NCI-H82 treated with DMSO at 0.1 percent for 48 hours (cell line): ENCODE results near the gene PUDP.
"Not testable (repeated sequence)": the region's sequence is repeated elsewhere in the genome, so short reads cannot be mapped to it uniquely, and the experiment has no call there.

Source experiments
- DNase-seq: peaks from one replicate; lab custom pipeline; 2025; ENCODE audit not compliant: unreplicated experiment; lab: John Stamatoyannopoulos, UW

The PUDP gene

GRCh38 chrX:7110821-7111276 lies 37.1 kb downstream of the PUDP start:
- peak; percentile 49 for DNase-seq

GRCh38 chrX:7109838-7110793 lies 37.8 kb downstream of the PUDP start:
- no peak for DNase-seq

- DNase-seq, result no peak
These were observed 38.9 kb downstream of the PUDP start for GRCh38 chrX:7109049-7109531.

GRCh38 chrX:7108030-7108429 lies 39.9 kb downstream of the PUDP start:
- DNase-seq, result no peak

DNA sequence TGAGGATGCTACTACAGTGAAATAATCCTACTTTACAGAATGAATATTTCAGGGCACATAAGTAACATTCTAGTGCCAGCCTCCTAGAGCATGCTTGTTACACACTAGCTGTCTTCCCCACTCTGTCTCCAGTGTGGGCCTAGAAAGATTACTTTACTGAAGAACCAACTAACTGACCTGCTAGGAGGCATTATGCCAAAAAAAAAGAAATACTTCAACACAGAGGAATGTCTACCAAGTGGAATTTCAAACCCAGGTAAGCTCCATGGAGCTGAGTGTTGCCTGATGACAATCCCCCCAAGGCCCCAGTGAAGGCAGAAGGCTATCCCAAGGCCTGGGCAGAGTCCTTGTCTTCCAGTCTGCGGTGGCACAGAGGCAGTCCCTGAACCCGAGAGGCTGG lies 41.3 kb downstream of the PUDP start:
- DNase-seq, result no peak

GRCh38 chrX:7102119-7102518 lies 45.8 kb downstream of the PUDP start:
- DNase-seq, result no peak

DNA sequence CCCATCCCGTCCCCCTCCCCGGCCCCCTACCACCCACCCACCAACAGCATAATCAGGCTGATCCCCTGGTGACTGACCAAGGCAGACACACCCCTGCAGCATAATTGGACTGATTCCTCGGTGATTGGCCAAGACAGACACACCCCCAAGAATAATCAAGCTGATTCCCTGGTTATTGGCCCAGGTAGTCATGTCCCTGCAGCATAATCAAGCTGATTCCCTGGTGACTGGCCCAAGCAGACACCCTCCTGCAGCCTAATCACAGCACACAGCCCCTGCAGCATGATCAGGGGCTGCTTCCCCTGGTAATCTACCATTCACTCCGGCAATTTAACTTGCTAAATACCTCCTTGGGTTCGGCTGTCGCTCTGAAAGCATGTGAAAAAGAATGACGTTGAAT lies 47.9 kb downstream of the PUDP start:
- no peak for DNase-seq

- DNase-seq, result not testable (repeated sequence)
These were observed 52.3 kb downstream of the PUDP start for GRCh38 chrX:7095657-7096056.

GRCh38 chrX:7093305-7093704 lies 54.6 kb downstream of the PUDP start:
- no peak for DNase-seq

- DNase-seq, result no peak
These were observed 55.4 kb downstream of the PUDP start for GRCh38 chrX:7092543-7092942.

- DNase-seq, result no peak
These were observed 56.0 kb downstream of the PUDP start for GRCh38 chrX:7091923-7092322.

- DNase-seq, result no peak
These were observed 57.3 kb downstream of the PUDP start for GRCh38 chrX:7090641-7091040.

DNA sequence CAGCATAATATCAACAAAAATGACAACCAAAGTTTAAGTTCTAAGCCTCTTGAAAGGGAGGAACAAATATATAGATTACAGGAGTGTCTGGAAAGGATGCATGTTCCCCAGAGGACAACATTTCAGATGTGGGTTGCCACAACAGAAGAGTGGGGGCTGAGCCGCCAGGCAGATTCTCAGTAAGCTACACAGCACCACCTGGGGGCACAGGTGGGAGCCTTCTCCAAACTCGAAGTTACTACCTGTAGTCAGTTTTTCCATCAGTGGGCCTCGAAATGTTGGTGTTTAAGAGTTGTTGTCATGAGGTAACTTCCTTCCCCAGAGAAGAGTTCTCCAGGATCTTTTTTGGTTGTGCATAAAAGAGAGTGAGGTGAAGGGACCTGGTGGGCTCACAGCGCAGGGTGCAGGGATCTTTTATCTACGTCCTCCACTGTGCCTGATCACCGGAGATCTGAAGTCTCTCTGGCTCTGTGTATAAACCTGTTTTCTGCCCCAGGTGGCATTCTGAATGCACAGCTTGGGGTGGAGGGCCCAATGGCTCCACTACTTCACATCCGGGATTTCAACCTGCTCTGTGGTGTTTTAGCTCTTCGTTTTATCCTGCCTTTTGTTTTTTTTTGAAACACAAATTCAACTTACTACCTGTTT lies 58.9 kb downstream of the PUDP start:
- DNase-seq, result no peak

- no peak for DNase-seq
These were observed 61.6 kb downstream of the PUDP start for GRCh38 chrX:7086384-7086783.

GRCh38 chrX:7085879-7086278 lies 62.1 kb downstream of the PUDP start:
- no peak for DNase-seq

DNA sequence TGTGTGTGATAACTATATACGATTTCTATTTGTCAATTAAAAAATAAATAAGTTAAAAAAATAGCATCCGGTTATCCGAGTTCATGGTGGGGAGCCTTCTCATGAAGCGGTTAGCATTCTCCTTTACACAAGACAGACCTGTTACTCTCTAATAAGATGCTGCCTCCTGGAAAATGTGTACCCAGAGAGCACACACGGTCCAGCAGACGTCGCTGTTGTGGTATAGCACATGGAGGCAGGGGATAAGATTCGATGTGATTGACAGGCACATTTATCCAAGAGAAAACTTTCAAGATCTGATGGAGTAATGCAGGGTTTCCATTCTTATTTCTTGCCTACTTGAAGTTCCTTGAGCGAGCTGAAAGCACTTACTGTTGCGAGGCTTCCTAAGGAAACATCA lies 63.1 kb downstream of the PUDP start:
- no peak for DNase-seq

DNA sequence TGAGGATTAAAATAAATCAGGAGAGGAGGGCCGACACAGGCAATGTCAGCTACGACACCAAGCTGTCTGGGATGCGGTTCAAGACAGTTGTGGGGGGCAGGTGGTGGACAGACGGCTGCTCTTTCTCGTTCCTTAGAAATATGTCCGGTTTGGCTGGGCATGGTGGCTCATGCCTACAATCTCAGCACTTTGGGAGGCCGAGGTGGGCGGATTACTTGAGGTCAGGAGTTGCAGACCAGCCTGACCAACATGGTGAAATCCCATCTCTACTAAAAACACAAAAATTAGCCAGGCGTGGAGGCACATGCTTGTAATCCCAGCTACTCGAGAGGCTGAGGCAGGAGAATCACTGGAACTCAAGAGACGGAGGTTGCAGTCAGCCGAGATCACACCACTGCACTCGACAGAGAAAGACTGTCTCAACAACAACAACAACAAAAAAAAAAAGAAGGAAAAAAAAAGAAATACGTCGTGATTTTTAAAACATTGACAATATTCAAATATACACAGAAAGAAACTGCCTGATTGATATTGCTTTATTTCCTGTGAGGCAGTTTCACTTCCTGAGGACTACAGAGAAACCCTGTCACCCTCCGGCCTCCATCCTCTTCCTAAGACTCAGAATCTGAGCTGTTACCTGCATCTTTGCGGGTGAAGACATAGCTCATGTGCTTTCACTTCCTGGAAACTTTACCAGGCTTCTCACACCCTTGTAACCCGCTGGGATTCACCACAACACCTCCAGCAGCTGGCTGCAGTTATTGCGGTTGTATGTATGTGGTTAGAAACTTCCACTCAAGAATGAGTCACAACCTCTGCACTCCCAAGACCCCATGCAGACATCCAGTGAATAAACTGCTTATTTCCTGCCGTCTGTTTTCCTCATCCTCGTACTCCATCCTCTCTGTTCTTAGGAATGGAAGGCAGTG lies 64.2 kb downstream of the PUDP start:
- DNase-seq, result no peak

DNA sequence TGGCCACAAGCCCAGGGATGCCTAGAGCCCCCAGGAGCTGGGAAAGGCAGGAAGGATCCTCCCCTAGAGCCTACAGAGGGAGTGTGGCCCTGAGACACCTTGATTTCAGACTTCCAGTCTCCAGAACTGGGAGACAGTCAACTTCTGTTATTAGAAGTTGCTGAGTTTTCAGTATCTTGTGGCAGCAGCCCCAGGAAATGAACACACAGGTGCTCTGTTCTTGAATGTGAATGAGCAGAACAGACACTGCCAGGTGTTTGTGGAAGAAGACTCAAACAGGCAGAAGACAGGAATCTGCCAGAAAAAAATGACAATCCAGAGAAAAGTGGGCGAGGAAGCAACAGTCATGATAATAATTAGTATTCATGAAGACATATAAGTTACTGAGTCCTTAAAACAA lies 64.9 kb downstream of the PUDP start:
- DNase-seq, result no peak

DNA sequence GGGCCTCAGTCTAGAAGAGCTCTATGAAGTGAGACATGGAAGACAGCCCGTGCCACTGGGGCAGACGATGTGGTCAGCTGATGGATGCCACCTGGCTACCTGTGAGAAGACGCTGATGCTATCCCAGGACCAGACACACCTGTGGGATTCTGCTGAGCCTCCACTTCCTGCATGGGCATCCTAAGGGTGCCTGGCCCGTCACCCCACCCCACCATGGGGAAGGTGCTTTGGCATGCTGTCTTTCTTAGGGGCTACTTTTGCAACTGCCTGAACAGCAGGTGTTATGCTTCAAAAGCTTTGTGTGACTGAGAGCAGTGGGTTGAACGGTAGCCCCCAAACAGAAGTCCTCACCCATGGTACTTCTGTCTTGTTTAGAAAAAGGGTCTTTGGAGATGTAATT lies 65.4 kb downstream of the PUDP start:
- no peak for DNase-seq

- DNase-seq, result no peak
These were observed 70.4 kb downstream of the PUDP start for GRCh38 chrX:7077241-7078230.
